ENCODE data around the gene ZNF438.
"Not testable (repeated sequence)": the region's sequence is repeated elsewhere in the genome, so short reads cannot be mapped to it uniquely, and the experiment has no call there.

The ZNF438 gene

GRCh38 chr10:31062856-31063255 is 31.2 kb upstream of the ZNF438 start:
- no peaks in the 10 kb centered on the region for H3K9me3 ChIP-seq (ENCODE audit: control insufficient read depth, insufficient read depth, low read length)
- no peaks in the 10 kb centered on the region for H3K36me3 ChIP-seq (ENCODE audit: insufficient read depth, low read length)
- no peak overlapping the region for H3K9ac ChIP-seq (ENCODE audit: low read depth, low read length)
- H3K4me1 ChIP-seq (ENCODE audit: insufficient read depth, low read length): no peaks in the 10 kb centered on the region

GRCh38 chr10:31061941-31062340 is 30.3 kb upstream of the ZNF438 start:
- no peaks in the 10 kb centered on the region for H3K36me3 ChIP-seq (ENCODE audit: insufficient read depth, low read length)
- H3K9ac ChIP-seq (ENCODE audit: low read depth, low read length): no peak overlapping the region
- H3K4me1 ChIP-seq (ENCODE audit: insufficient read depth, low read length): no peaks in the 10 kb centered on the region
- no peaks in the 10 kb centered on the region for H3K9me3 ChIP-seq (ENCODE audit: control insufficient read depth, insufficient read depth, low read length)

GRCh38 chr10:31058795-31059703 is 27.4 kb upstream of the ZNF438 start:
- Histone ChIP-seq H3K9me3 (ENCODE audit: control insufficient read depth, insufficient read depth, low read length) (no peaks in the 10 kb centered on the region), H3K4me1 (ENCODE audit: insufficient read depth, low read length) (no peaks in the 10 kb centered on the region), H3K9ac (ENCODE audit: low read depth, low read length) (no peak overlapping the region), H3K36me3 (ENCODE audit: insufficient read depth, low read length) (no peaks in the 10 kb centered on the region)

GRCh38 chr10:31056678-31057077 is 25.0 kb upstream of the ZNF438 start:
- not testable (repeated sequence) for H3K4me1 ChIP-seq (ENCODE audit: insufficient read depth, low read length); H3K9ac ChIP-seq (ENCODE audit: low read depth, low read length); H3K36me3 ChIP-seq (ENCODE audit: insufficient read depth, low read length); H3K9me3 ChIP-seq (ENCODE audit: control insufficient read depth, insufficient read depth, low read length)

GRCh38 chr10:31055573-31056251 is 24.0 kb upstream of the ZNF438 start:
- H3K9ac ChIP-seq (ENCODE audit: low read depth, low read length): no peak overlapping the region
- H3K9me3 ChIP-seq (ENCODE audit: control insufficient read depth, insufficient read depth, low read length): 0 out of 2 replicates have a peak, but pooled peaks cover 3% of the 10 kb centered on the region
- no peaks in the 10 kb centered on the region for H3K4me1 ChIP-seq (ENCODE audit: insufficient read depth, low read length)
- no peaks in the 10 kb centered on the region for H3K36me3 ChIP-seq (ENCODE audit: insufficient read depth, low read length)

- Histone ChIP-seq H3K9me3 (ENCODE audit: control insufficient read depth, insufficient read depth, low read length) (0 out of 2 replicates have a peak, but pooled peaks cover 3% of the 10 kb centered on the region), H3K4me1 (ENCODE audit: insufficient read depth, low read length) (no peaks in the 10 kb centered on the region), H3K9ac (ENCODE audit: low read depth, low read length) (no peak overlapping the region), H3K36me3 (ENCODE audit: insufficient read depth, low read length) (no peaks in the 10 kb centered on the region)
Observed at GRCh38 chr10:31051703-31052102, 20.0 kb upstream of the ZNF438 start.

GRCh38 chr10:31042670-31043069 is 11.0 kb upstream of the ZNF438 start:
- Histone ChIP-seq H3K36me3 (ENCODE audit: insufficient read depth, low read length) (no peaks in the 10 kb centered on the region), H3K4me1 (ENCODE audit: insufficient read depth, low read length) (no peaks in the 10 kb centered on the region), H3K9me3 (ENCODE audit: control insufficient read depth, insufficient read depth, low read length) (no peaks in the 10 kb centered on the region), H3K9ac (ENCODE audit: low read depth, low read length) (no peak overlapping the region)

- Histone ChIP-seq H3K36me3 (ENCODE audit: insufficient read depth, low read length) (no peaks in the 10 kb centered on the region), H3K9me3 (ENCODE audit: control insufficient read depth, insufficient read depth, low read length) (no peaks in the 10 kb centered on the region), H3K4me1 (ENCODE audit: insufficient read depth, low read length) (peaks cover 4% of the 10 kb centered on the region), H3K9ac (ENCODE audit: low read depth, low read length) (no peak overlapping the region)
Observed at GRCh38 chr10:31041011-31041410, 9.3 kb upstream of the ZNF438 start.

- H3K9ac ChIP-seq (ENCODE audit: low read depth, low read length); H3K36me3 ChIP-seq (ENCODE audit: insufficient read depth, low read length); H3K9me3 ChIP-seq (ENCODE audit: control insufficient read depth, insufficient read depth, low read length): not testable (repeated sequence)
- peaks cover 15% of the 10 kb centered on the region for H3K4me1 ChIP-seq (ENCODE audit: insufficient read depth, low read length)
Observed at GRCh38 chr10:31039006-31039405, 7.3 kb upstream of the ZNF438 start.

GRCh38 chr10:31037749-31038148 is 6.1 kb upstream of the ZNF438 start:
- peaks cover 15% of the 10 kb centered on the region for H3K4me1 ChIP-seq (ENCODE audit: insufficient read depth, low read length)
- H3K9me3 ChIP-seq (ENCODE audit: control insufficient read depth, insufficient read depth, low read length): no peaks in the 10 kb centered on the region
- no peak overlapping the region for H3K9ac ChIP-seq (ENCODE audit: low read depth, low read length)
- no peaks in the 10 kb centered on the region for H3K36me3 ChIP-seq (ENCODE audit: insufficient read depth, low read length)

GRCh38 chr10:31036209-31036608 is 4.5 kb upstream of the ZNF438 start:
- H3K9me3 ChIP-seq (ENCODE audit: control insufficient read depth, insufficient read depth, low read length): no peaks in the 10 kb centered on the region

GRCh38 chr10:31035266-31035798 is 3.7 kb upstream of the ZNF438 start:
- peaks cover 15% of the 10 kb centered on the region for H3K4me1 ChIP-seq (ENCODE audit: insufficient read depth, low read length)
- no peaks in the 10 kb centered on the region for H3K36me3 ChIP-seq (ENCODE audit: insufficient read depth, low read length)
- H3K9me3 ChIP-seq (ENCODE audit: control insufficient read depth, insufficient read depth, low read length): no peaks in the 10 kb centered on the region
- no peak overlapping the region for H3K9ac ChIP-seq (ENCODE audit: low read depth, low read length)

More at GRCh38 chr10:31036209-31036608, 4.5 kb upstream of the ZNF438 start:
- Histone ChIP-seq H3K9ac (ENCODE audit: low read depth, low read length) (no peak overlapping the region), H3K36me3 (ENCODE audit: insufficient read depth, low read length) (no peaks in the 10 kb centered on the region), H3K4me1 (ENCODE audit: insufficient read depth, low read length) (peaks cover 15% of the 10 kb centered on the region)

- no peaks in the 10 kb centered on the region for H3K36me3 ChIP-seq (ENCODE audit: insufficient read depth, low read length)
- no peak overlapping the region for H3K9ac ChIP-seq (ENCODE audit: low read depth, low read length)
- no peaks in the 10 kb centered on the region for H3K9me3 ChIP-seq (ENCODE audit: control insufficient read depth, insufficient read depth, low read length)
- H3K4me1 ChIP-seq (ENCODE audit: insufficient read depth, low read length): peaks cover 15% of the 10 kb centered on the region
Observed at GRCh38 chr10:31034098-31034909, 2.6 kb upstream of the ZNF438 start.

- no peaks in the 10 kb centered on the region for H3K36me3 ChIP-seq (ENCODE audit: insufficient read depth, low read length)
- H3K9ac ChIP-seq (ENCODE audit: low read depth, low read length): no peak overlapping the region; the same call in 1 of the 2 replicates
- H3K4me1 ChIP-seq (ENCODE audit: insufficient read depth, low read length): peaks cover 15% of the 10 kb centered on the region
- H3K9me3 ChIP-seq (ENCODE audit: control insufficient read depth, insufficient read depth, low read length): no peaks in the 10 kb centered on the region
Observed at GRCh38 chr10:31033147-31033546, 1.5 kb upstream of the ZNF438 start.

Measured in ES-I3 (cell line).